ENCODE measurements around the gene PLA2G4E.

DNA sequence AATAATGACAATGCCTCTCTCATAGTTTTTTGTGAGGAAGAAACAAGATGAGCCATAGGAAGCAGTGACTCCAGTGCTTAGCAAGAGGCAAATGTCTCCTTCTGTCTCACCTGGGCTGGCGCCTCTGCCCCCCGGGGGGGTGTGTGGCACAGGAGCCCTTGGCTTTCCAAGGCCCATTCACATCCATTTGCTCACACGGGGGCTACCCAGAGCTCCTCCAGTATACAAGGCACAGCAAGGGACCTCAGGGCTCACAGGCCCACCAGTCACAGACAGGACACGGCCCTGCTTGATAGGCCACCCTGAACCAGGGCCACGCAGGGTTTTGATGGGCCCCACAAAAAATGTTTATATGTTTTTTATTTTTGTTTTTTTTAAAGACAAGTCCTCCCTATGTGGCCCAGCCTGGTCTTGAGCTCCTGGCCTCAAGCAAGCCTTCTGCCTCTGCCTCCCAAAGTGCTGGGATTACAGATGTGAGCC lies 26.6 kb downstream of the PLA2G4E start:
- TF ChIP-seq, protein P1, sequence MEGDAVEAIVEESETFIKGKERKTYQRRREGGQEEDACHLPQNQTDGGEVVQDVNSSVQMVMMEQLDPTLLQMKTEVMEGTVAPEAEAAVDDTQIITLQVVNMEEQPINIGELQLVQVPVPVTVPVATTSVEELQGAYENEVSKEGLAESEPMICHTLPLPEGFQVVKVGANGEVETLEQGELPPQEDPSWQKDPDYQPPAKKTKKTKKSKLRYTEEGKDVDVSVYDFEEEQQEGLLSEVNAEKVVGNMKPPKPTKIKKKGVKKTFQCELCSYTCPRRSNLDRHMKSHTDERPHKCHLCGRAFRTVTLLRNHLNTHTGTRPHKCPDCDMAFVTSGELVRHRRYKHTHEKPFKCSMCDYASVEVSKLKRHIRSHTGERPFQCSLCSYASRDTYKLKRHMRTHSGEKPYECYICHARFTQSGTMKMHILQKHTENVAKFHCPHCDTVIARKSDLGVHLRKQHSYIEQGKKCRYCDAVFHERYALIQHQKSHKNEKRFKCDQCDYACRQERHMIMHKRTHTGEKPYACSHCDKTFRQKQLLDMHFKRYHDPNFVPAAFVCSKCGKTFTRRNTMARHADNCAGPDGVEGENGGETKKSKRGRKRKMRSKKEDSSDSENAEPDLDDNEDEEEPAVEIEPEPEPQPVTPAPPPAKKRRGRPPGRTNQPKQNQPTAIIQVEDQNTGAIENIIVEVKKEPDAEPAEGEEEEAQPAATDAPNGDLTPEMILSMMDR (IDR thresholded peaks at IDR 0.05 in 4 of 5, conservative IDR thresholded peaks at IDR 0.05 in 1 of 5): no peak
- no peak for TF ChIP-seq POLR2A (IDR thresholded peaks at IDR 0.05)
